ENCODE measurements around the gene GRIN1. TPM values are rescaled to one million over a fixed set of nuclear protein-coding genes. Genes with fewer than 3 reads are reported as not detected.

Gene GRIN1
- polyA plus RNA-seq, 2 of the 4 experiments (the other 2 are of a cell fraction), result 0.13 to 0.45 TPM

DNA sequence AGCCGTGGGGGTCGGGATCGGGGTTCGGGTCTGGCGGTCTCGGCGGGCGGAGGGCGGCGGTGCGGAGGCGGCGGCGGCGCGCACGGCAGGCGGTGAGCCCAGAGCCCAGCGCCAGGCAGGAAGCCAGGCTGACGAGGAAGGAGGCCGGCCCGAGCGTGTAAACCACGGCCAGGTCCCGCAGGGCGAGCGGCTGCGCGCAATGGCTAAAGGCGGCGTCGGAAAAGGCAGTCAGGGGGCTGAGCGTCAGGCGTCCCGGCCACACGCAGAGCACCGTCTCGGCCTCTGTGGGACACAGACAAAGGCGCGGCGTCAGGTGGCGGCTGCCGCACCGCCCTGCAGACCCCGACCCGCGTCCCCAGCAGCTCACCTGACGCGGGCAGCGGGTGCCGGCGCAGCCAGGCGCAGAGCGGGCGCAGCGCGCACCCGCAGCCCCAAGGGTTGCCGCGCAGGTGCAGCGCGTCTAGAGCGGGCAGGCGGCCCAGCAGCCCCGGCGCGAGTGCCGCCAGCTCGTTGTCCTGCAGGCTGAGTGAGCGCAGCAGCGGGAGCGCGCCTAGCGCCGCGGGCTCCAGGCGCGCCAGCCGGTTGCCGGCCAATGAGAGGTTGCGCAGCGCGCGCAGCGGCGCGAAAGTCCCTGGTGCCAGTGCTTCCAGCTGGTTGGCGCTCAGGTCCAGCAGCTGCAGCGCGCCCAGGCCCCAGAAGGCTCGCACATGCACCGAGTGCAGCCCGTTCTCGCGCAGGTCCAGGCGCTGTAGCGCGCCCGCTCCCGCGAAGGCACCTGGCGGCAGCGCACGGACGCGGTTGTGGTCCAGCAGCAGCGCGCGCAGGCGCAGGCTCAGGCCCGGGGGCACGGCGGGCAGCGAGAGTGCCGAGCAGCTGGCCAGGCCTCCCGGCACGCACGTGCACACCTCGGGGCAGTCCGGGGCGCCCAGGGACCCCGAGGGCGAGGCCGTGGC, 30.2 kb downstream of the GRIN1 start:
- Histone ChIP-seq H3K9me3 (no peaks in the 10 kb centered on the region), H3K4me3 (peak overlapping the region; percentile 47), H3K27ac (peak overlapping the region; percentile 59 to 78), H3K4me1 (peaks cover 27% of the 10 kb centered on the region), H3K4me2 (peak overlapping the region; percentile 99)
- WGBS (ENCODE audit: missing lambda C conversion rate), result 3% methylated on average over 38 of the region's 124 CpGs
- CTCF ChIA-PET, result interaction anchor here (0.5 to 16.5 kb wide), 11 partner anchors 10 to 67 kb away, joined by 3 to 156 read pairs (median 5); partner anchors contain the start of genes ANAPC2, RNF224 and SSNA1
- POLR2A ChIA-PET, result interaction anchor here (0.6 to 1.8 kb wide), 7 partner anchors 12 to 177 kb away, joined by 3 to 7 read pairs (median 4); partner anchors contain the start of genes PAXX and TUBB4B
- ATAC-seq (peak; percentile 37 to 57), FAIRE-seq (no peak), DNase-seq (ENCODE audit: low read depth in 1 of 2, low spot score in 1 of 2) (peak; percentile 74 to 84)
- no peak for TF ChIP-seq MAZ (IDR thresholded peaks at IDR 0.05; ENCODE audit: borderline replicate concordance, low read depth, low read length)
- peak in 1 of 2 experiments; percentile 26; a peak in 1 of 5 replicates for TF ChIP-seq JUN (IDR thresholded peaks at IDR 0.05)
- TF ChIP-seq HOXB5 (CRISPR knock-in tag; IDR thresholded peaks at IDR 0.05), result no peak
- no peak for TF ChIP-seq RFX5 (IDR thresholded peaks at IDR 0.05)
- TF ChIP-seq RAD21 (conservative IDR thresholded peaks at IDR 0.05 in 1 of 2, IDR thresholded peaks at IDR 0.05 in 1 of 2), result no peak
- TF ChIP-seq E2F6 (IDR thresholded peaks at IDR 0.05; ENCODE audit: borderline replicate concordance, low read depth), result peak; percentile 61
- TF ChIP-seq ESRRA (IDR thresholded peaks at IDR 0.05; ENCODE audit: borderline replicate concordance, low read length), result no peak
- TF ChIP-seq HEYL (CRISPR knock-in tag; IDR thresholded peaks at IDR 0.05), result no peak
- peak; percentile 39 for TF ChIP-seq POLR2A (IDR thresholded peaks at IDR 0.05; ENCODE audit: low read length)
- no peak for TF ChIP-seq KDM5A (IDR thresholded peaks at IDR 0.05)
- TF ChIP-seq, protein P1, sequence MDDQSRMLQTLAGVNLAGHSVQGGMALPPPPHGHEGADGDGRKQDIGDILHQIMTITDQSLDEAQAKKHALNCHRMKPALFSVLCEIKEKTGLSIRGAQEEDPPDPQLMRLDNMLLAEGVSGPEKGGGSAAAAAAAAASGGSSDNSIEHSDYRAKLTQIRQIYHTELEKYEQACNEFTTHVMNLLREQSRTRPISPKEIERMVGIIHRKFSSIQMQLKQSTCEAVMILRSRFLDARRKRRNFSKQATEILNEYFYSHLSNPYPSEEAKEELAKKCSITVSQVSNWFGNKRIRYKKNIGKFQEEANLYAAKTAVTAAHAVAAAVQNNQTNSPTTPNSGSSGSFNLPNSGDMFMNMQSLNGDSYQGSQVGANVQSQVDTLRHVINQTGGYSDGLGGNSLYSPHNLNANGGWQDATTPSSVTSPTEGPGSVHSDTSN (IDR thresholded peaks at IDR 0.05), result no peak
- no peak for TF ChIP-seq NR3C1 (IDR thresholded peaks at IDR 0.05)
- TF ChIP-seq, protein P2, sequence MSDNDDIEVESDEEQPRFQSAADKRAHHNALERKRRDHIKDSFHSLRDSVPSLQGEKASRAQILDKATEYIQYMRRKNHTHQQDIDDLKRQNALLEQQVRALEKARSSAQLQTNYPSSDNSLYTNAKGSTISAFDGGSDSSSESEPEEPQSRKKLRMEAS (IDR thresholded peaks at IDR 0.05), result peak; percentile 71

DNA sequence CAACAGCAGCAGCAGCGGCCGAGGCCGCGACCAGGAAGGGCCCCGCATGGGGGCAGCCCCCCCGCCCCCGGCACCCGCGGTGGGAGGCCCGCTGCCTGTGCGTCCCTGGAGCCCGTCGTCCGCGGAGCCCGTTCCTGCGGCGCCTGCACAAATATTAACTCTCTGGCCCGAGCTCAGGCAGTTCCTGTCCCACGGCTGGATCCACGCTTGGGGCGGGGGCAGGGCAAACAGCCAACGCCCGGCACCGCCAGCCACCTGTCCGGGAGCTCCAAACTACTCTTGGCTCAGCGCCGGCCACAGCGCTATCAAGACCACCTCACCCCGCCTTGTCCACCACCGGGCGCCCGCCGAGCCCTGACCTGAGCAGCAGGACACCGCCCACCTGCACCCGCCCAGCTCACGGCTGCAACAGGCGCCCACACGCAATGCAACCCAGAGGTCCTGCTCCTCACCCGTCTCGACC, 31.0 kb downstream of the GRIN1 start, which contains the start of gene LRRC26:
LRRC26 (minus strand) TSS at position 156 of the 463 bp plus-strand sequence; CDS start at position 48, 108 bp downstream.
- Histone ChIP-seq H3K9me3 (no peaks in the 10 kb centered on the region), H3K27ac (peak within 1 kb of the TSS; percentile 59 to 78; a peak in 5 of 6 replicates), H3K4me1 (peaks cover 27% of the 10 kb centered on the region), H3K4me2 (peak within 1 kb of the TSS; percentile 99), H3K4me3 (peak within 1 kb of the TSS; percentile 47)
- no peak for TF ChIP-seq CBX2 (IDR thresholded peaks at IDR 0.05; ENCODE audit: borderline replicate concordance, low read depth)
- no peak for TF ChIP-seq NR3C1 (IDR thresholded peaks at IDR 0.05)
- TF ChIP-seq MYC (IDR thresholded peaks at IDR 0.05; ENCODE audit: borderline replicate concordance, low read length), result no peak
- no peak for TF ChIP-seq HDAC2 (IDR thresholded peaks at IDR 0.05)
- TF ChIP-seq RARB (CRISPR knock-in tag; IDR thresholded peaks at IDR 0.05), result no peak
- TF ChIP-seq ZFP36 (IDR thresholded peaks at IDR 0.05; ENCODE audit: borderline replicate concordance, partially characterized antibody), result no peak
- TF ChIP-seq HOXB5 (CRISPR knock-in tag; IDR thresholded peaks at IDR 0.05), result no peak
- no peak for TF ChIP-seq FOSL2 (IDR thresholded peaks at IDR 0.05)
- TF ChIP-seq FOSL2 (CRISPR knock-in tag; IDR thresholded peaks at IDR 0.05), result no peak
- TF ChIP-seq, protein P3, sequence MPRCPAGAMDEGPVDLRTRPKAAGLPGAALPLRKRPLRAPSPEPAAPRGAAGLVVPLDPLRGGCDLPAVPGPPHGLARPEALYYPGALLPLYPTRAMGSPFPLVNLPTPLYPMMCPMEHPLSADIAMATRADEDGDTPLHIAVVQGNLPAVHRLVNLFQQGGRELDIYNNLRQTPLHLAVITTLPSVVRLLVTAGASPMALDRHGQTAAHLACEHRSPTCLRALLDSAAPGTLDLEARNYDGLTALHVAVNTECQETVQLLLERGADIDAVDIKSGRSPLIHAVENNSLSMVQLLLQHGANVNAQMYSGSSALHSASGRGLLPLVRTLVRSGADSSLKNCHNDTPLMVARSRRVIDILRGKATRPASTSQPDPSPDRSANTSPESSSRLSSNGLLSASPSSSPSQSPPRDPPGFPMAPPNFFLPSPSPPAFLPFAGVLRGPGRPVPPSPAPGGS (IDR thresholded peaks at IDR 0.05), result no peak
- no peak for TF ChIP-seq GATA3 (IDR thresholded peaks at IDR 0.05; ENCODE audit: borderline replicate concordance)
- TF ChIP-seq, protein P4, sequence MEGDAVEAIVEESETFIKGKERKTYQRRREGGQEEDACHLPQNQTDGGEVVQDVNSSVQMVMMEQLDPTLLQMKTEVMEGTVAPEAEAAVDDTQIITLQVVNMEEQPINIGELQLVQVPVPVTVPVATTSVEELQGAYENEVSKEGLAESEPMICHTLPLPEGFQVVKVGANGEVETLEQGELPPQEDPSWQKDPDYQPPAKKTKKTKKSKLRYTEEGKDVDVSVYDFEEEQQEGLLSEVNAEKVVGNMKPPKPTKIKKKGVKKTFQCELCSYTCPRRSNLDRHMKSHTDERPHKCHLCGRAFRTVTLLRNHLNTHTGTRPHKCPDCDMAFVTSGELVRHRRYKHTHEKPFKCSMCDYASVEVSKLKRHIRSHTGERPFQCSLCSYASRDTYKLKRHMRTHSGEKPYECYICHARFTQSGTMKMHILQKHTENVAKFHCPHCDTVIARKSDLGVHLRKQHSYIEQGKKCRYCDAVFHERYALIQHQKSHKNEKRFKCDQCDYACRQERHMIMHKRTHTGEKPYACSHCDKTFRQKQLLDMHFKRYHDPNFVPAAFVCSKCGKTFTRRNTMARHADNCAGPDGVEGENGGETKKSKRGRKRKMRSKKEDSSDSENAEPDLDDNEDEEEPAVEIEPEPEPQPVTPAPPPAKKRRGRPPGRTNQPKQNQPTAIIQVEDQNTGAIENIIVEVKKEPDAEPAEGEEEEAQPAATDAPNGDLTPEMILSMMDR (IDR thresholded peaks at IDR 0.05), result no peak
- DNase-seq (ENCODE audit: low read depth in 1 of 2, low spot score in 1 of 2), result no peak
- CTCF ChIA-PET, result interaction anchor here (0.5 to 16.5 kb wide), 11 partner anchors 7 to 141 kb away, joined by 3 to 156 read pairs (median 6); partner anchors contain the start of genes ANAPC2, RNF224 and SSNA1
- WGBS (ENCODE audit: missing lambda C conversion rate), result 66% methylated on average over 27 of the region's 41 CpGs
- FAIRE-seq, result no peak
- POLR2A ChIA-PET, result interaction anchor here (1.1 to 1.8 kb wide), 3 partner anchors 13 to 40 kb away, joined by 3 to 7 read pairs (median 3); no protein-coding TSS in a partner anchor
- no peak for ATAC-seq
